Vein endothelial cell (primary cell): Measurements from ENCODE around the gene PLXNA3. TPM values are rescaled to one million over a fixed set of nuclear protein-coding genes. Genes with fewer than 3 reads are reported as not detected.

Experiments
- small RNA-seq: library from RNA; depleted of rRNA; stranded (forward); fragments of <200 nt; gene quantifications from one replicate; pipeline ENCODE3, GENCODE V24; 2012
- total RNA-seq: library from RNA; depleted of rRNA; stranded (reverse); fragments of >200 nt; gene quantifications from 2 replicates; pipeline ENCODE4 v1.2.3, GENCODE V29; 2012

The PLXNA3 gene
- total RNA-seq: 14.9 and 21.6 TPM in 2 replicates

DNA sequence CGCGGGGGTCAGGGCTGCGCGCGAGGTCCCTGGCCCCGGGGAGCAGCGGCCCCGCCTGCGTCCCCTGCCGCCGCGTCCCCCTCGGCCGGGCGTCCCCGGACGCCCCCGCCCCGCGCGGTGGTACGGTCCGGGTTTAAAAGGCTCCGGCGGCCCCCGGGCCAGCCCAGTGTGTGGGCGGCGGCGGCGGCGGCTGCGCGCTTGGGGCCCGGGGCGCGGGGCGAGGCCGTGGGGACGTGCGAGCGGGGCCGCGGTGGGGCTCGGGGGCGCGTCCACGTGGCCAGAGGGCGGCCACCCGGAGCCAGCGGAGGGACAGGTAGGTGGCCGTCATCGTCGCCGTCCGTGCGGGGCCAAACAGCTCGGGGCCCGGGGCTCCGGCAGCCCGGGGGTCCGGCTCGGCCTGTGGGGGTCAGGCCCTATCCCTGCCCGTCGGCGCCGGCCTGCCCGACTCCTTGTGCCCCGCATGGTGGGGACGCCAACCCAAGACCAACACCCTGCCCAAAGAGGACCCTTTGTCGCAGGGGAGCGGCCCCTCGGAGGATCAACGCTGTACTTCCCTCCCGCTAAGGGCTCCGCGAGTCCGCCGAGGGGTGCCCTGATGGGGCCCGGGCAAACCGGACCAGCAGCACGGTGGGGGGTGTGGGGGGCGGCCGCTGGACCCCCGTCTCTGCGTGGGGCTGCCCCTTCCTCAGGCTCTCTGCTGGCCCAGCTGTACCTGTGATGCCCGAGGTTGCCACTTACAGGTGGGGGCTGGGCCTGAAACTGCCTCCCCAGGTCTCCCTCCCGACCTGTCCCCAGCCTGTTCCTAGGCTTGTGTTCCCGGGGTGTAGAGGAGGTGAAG is at the start of gene PLXNA3:
PLXNA3 (plus strand) TSS at position 166 of the 838 bp plus-strand sequence. CDS start 1,903 bp downstream, outside the sequence.

DNA sequence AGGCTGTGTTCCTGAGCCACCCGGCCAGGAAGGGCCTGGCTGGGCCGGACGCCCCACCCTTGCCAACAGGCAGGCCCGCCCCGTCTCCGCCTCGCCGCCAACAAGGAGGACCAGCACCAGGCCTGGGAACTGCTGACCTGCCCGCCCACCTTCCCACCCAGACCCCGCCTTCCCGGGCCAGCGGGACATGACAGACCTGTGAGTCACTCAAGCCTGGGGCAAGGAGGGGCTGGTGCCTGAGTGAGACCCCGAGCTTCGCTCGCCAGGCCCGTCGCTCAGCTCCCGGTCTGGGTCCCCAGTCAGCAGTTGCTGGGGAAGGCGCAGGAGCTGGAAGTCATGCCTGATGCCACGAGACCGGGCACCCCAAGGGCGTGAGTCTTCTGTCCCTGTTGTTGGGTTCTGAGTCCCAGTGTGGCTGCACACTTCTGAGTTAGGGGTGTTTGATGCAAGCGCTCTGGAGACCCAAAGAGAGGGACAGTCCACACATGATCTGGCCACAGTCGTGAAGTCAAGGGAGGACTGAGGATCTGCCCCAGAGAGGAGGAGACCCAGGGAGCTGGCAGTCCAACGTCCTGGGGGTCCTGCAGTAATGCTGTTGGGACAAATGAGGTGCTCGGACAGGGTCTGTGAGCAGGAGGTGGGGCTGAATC is 48.7 kb upstream of the PLXNA3 start, which contains the start of gene DNASE1L1:
DNASE1L1 (minus strand) TSS at position 33 of the 650 bp plus-strand sequence. CDS start 3,686 bp downstream, outside the sequence.

DNA sequence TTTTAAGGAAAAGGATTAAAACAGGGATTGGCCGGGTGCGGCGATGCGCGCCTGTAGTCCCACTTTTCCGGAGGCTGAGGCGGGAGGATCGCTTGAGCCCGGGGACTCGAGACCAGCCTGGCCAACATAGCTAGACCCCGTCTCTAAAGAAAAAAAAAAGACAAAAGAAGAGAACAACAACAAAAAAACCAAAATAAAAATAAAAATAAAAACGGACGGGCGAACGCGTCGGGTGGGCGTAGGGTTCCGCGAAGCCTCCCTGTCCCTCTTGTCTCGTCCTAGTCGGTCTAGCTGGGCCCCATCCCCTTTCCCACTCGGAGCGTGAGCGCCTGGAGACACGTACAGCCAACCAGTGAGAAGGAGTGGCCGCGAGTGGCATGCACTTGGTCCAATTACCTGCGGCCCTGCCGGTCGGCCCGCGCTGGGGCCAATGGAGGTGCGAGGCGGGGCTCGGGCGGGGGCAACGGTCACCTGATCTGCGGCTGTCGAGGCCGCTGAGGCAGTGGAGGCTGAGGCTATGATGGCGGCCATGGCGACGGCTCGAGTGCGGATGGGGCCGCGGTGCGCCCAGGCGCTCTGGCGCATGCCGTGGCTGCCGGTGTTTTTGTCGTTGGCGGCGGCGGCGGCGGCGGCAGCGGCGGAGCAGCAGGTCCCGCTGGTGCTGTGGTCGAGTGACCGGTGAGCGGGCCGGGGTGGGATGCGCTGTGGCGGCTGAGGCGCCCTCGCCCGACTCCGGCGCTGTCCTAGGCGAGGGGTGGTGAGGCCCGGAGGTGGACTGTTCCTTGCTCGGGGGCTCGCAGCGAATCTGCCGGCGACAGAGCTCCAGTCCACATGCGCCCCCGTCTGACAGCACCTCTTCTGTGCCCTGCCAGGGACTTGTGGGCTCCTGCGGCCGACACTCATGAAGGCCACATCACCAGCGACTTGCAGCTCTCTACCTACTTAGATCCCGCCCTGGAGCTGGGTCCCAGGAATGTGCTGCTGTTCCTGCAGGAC is 29.6 kb upstream of the PLXNA3 start, which contains the start of gene ATP6AP1:
ATP6AP1 (plus strand) TSS at position 502 of the 996 bp plus-strand sequence; CDS start at position 518, 16 bp downstream.

DNA sequence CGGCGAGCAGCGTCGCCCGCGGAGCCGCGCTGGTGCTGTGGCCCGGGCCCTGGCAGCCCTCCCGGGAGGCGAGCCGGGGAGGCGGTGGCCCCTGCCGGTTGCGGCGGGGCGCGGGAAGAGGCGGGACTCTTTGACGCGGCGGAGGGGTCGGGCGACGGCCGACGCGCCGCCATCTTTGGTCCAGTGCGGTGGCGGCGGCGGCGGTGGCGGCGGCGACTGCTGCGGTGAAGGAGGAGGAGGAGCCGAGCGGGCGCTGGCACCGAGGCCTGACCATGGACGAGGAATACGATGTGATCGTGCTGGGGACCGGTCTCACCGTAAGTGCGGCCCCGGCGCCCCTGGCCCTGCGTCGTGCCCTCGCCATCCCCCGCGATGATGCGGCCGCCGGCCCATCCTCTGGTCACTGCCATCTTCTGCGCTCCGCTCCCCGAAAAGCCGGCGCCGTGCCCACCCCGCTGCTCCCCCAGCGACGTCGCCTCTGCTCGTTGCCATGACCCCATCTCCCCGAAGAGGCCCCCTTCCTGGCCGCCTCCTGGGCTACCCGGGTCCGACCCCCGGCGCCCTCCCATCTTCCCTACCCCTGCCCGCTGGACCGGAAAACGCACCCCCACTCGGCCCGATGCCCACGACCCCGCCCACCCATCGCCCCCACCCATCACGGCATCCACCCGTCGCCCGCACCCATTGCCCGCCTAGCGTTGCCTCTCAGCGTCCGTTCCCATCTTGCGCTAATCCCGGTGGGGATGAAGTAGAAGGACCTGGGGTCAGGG is 20.9 kb upstream of the PLXNA3 start, which contains the start of gene GDI1:
GDI1 (plus strand) TSS at position 172 of the 770 bp plus-strand sequence; CDS start at position 273, 101 bp downstream.

DNA sequence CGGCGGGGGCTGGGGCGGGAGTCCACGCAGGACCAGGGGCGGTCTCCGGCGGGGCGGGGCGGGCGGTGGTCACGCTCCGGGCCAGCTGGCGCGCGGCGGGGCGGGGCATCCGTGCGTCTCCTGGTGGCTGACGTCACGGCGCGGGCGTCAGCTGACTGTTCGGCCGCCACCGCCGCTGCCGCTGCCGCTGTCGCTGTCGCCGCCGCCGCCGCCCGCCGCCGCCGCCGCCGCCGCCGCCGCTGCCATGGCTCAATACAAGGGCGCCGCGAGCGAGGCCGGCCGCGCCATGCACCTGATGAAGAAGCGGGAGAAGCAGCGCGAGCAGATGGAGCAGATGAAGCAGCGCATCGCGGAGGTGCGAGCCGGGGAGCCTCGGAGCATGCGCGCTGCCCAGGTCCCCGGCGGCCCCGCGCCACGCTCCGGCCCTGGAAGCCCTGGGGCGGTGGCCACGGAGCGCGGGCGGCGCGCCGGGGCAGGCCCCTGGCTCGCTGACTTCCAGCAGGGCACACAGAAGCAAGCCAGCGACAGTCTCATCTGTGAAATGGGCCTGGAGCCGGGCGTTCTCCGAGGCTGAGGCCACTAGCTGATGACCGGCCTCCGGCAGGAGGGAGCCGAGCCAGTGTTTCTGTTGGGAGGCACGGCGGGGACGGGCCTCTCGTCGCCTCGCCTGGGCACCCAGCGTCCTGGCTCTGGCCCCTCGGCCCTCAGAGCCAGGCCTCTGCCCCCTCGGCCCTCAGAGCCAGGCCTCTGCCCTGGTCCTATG is 13.9 kb upstream of the PLXNA3 start, which contains the start of gene FAM50A:
FAM50A (plus strand) TSS at position 150 of the 763 bp plus-strand sequence; CDS start at position 245, 95 bp downstream.

DNA sequence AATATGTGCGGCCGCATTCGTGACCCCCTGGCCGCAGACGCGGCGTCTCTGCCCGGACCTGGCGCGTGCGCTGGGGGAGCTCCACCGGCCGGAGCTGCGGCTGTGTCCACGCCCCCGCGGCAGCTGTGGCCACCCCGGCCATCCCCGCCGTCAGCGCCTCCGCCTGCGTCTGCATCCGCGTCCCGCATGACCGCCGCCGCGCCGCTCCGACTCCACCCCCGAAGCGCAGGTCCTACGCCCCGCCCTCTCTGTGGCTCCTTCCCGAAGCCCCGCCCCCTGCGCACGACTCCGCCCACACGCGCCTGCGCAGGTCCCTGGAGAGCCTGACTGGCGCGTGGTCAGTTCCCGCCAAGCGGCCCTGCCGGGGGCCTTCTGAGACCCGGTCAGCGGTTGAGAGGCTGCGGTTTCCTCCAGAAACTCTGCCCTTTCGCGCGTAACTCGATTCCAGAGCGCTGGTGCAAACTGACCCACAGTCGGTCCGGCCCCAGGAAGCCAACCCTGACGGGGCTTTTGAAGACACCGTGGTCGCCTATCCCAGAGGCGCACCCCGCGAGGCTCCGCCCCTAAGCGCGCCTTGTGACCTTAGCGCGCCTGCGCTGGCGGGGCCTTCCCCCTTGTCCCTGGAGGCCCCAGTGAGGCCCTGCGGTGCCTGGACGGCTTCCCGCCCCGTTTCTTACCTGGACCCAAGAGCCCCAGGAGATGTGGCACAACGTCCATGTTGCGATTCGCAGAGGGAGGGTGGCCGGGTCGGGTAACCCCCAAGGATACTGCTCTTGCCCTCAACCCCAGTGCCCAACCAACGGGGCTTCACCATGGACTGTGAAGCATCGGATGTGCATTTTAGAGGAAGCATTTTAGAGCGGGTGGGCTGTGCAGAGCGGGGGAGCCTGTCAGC is 20.9 kb downstream of the PLXNA3 start, which contains the start of gene LAGE3:
LAGE3 (minus strand) TSS at position 554 of the 895 bp plus-strand sequence; CDS start at position 188, 366 bp downstream.

DNA sequence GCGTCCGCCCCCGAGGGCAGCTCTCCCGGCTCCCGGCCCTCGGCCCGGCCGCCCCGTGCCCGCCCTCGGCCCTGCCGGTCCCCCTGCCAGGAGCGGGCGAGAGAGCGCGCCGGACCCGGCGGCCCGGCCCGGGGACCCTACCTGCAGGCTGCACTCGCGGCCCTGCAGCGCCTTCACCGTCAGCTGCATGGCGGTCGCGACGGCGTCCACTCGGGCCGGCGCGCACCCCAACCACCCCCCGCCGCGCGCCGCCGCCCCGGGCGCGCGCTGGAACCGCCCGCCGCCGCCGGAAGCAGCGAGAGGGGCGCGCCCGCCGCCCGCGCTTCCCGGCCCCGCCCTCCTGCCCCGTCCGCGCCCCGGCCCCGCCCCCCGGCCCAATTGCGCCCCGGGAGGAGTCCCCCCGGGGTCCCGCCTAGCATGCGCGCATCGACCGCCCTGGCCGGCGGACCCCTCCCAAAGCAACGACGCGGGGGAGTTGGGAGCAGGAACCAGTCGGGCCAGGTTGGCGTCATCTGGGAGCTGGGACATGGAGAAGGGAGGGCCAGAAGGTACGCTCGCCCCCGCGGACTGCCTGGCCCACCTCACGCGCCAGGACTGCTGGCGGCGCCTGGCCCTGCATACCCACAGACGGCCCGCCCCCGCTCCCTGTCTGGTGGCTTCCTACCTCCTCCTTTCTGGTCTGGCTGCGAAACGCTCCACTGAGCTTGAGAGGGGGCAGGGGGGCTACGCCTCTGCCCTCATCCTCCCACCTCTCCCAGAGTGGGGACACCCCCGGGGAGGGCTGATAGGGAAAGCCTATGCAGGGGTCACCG is 28.5 kb downstream of the PLXNA3 start, which contains the start of gene UBL4A:
UBL4A (minus strand) TSS at position 220 of the 812 bp plus-strand sequence; CDS start at position 189, 31 bp downstream.

DNA sequence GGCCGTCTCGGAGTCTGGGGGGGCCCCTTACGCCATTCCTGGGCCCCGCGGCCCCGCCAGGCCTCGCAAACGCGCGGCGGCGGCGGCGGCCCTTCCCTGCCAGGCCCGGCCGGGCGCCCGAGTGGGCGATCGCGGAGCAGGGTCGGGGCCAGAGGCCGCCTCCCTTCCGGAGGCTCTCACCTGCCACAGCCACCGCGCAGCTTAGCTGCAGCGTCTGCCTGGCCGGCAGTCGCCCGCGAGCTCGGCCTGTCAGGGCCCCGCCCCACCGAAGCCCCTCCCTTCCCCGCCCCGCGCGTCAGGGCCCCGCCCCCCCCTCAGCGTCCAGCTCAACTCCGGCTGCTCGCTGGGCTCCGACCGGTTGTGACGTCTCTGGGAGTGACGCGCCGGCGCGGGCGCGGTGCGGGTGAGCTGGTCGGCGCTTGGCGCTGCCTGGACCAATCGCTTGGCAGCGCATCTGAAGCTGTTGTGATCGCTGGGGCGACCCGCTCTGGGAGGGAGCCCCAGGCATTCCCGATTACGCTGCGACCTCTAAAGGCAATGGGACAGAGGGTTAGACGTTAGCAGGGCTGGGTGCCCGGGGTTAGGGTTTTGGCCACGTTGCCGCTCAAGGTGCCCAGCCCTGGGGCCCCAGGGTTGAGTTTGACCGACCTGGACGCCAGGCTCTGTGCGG is 32.5 kb downstream of the PLXNA3 start, which contains the start of gene SLC10A3:
SLC10A3 (minus strand) TSS at position 216 of the 670 bp plus-strand sequence. CDS start 1,689 bp downstream, outside the sequence.

DNA sequence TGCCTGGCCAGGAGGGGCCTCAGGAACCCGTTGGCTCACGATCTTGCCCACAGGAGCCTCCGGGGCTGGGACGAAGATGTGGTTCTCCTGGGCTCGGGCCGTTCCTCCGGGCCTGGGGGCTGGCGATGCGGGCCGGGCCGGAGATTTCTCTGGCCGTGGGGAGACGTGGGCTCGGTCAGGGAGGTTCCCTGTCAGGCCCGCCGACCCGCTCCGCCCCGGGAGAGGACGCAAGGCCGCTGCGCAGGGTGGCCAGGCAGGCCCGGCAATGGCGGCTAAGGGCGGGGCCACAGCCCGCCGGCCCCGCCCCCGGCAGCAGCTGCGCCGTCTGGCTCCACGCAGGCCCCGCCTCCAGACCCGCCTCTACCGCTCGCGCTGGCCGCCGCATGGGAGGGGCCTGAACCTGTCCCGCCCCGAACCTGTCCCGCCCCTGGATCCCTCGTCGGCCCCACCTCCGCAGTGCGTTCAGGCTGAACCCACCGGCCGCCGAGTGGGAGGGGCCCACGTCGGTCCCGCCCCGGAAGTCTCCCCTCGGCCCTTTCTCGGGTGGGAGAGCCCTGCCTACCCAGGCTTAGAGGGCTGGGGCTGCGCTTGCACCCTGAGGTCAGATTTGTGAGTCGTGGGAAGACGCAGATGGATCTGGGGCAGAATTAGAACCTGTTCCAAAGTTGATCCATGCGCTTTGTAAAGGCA is 58.0 kb downstream of the PLXNA3 start, which contains the start of gene FAM3A:
FAM3A (minus strand) TSS at position 267 of the 690 bp plus-strand sequence. CDS start 460 bp downstream, outside the sequence.

Small RNAs within 50 kb of the gene (small RNA-seq; reads per million reads assigned to genes)
- gene MIR6858 (0.24 reads per million), gene RN7SL697P (not detected)

Other genes with a start within 250 kb of the PLXNA3 start
- not detected in 2 replicates for gene OPN1MW2, start 238.5 kb upstream of the PLXNA3 start, total RNA-seq
- gene OPN1MW3, start 200.7 kb upstream of the PLXNA3 start, total RNA-seq: not detected in 2 replicates
- gene TEX28, start 163.2 kb upstream of the PLXNA3 start, total RNA-seq: not detected in 2 replicates
- gene TKTL1, start 162.5 kb upstream of the PLXNA3 start, total RNA-seq: 0.10 TPM in 1 of 2 replicates, not detected in the other
- gene FLNA, start 83.6 kb upstream of the PLXNA3 start, total RNA-seq: 1,650 and 2,218 TPM in 2 replicates
- 40.6 and 56.5 TPM in 2 replicates for gene EMD, start 79.0 kb upstream of the PLXNA3 start, total RNA-seq
- 3,434 and 3,696 TPM in 2 replicates for gene RPL10, start 59.9 kb upstream of the PLXNA3 start, total RNA-seq
- 102 and 110 TPM in 2 replicates for gene DNASE1L1, start 49.0 kb upstream of the PLXNA3 start, total RNA-seq
- 22.4 and 22.9 TPM in 2 replicates for gene TAFAZZIN, start 46.7 kb upstream of the PLXNA3 start, total RNA-seq
- 83.5 and 83.6 TPM in 2 replicates for gene ATP6AP1, start 29.6 kb upstream of the PLXNA3 start, total RNA-seq
- gene GDI1, start 21.1 kb upstream of the PLXNA3 start, total RNA-seq: 80.5 and 121 TPM in 2 replicates
- gene FAM50A, start 14.1 kb upstream of the PLXNA3 start, total RNA-seq: 39.4 and 44.1 TPM in 2 replicates
- 15.4 and 18.9 TPM in 2 replicates for gene LAGE3, start 21.0 kb downstream of the PLXNA3 start, total RNA-seq
- 39.9 and 43.1 TPM in 2 replicates for gene UBL4A, start 28.3 kb downstream of the PLXNA3 start, total RNA-seq
- gene SLC10A3, start 32.3 kb downstream of the PLXNA3 start, total RNA-seq: 29.9 and 33.6 TPM in 2 replicates
- gene FAM3A, start 58.0 kb downstream of the PLXNA3 start, total RNA-seq: 17.7 and 22.2 TPM in 2 replicates
- 96.0 and 108 TPM in 2 replicates for gene G6PD, start 88.6 kb downstream of the PLXNA3 start, total RNA-seq
- gene IKBKG, start 89.3 kb downstream of the PLXNA3 start, total RNA-seq: 25.7 and 26.8 TPM in 2 replicates
- gene CTAG1A, start 126.9 kb downstream of the PLXNA3 start, total RNA-seq: not detected in 2 replicates
- gene CTAG1B, start 161.0 kb downstream of the PLXNA3 start, total RNA-seq: not detected in 2 replicates
- not detected in 2 replicates for gene CTAG2, start 195.3 kb downstream of the PLXNA3 start, total RNA-seq